HepG2 (cell line): ENCODE results near the gene DQX1. TPM values are rescaled to one million over a fixed set of nuclear protein-coding genes. Genes with fewer than 3 reads are reported as not detected.

ENCODE experiments used
- ATAC-seq: fragments of 200-7000 bp; cut with Tn5 transposase; 3 replicates; pipeline ENCODE4 v1.9.1; 2020; ENCODE audit warnings: mild to moderate bottlenecking, moderate library complexity
- BruUV-seq: library from RNA; stranded (reverse); fragments of 400-500 nt; replicated peaks from 2 replicates; lab custom pipeline; 2021; lab: Mats Ljungman, UMichigan
- CTCF ChIA-PET: fragments of 300-600 bp; formaldehyde crosslinking; extraction: SDS; loops from one replicate; lab custom pipeline; 2021; ENCODE audit warnings: low total read pairs, inconsistent platforms, low intra/inter-chr PET ratio; lab: Yijun Ruan, JAX
- POLR2A ChIA-PET: fragments of 350-600 bp; sonication (Branson Sonifier 250); formaldehyde crosslinking; loops from one replicate; lab custom pipeline; 2020; ENCODE audit warnings: antibody characterized with exemption, inconsistent platforms; lab: Yijun Ruan, JAX
- DNase-seq: peaks from one replicate; pipeline ENCODE4 v3.0.0-alpha.2; 2015; ENCODE audit warnings: low spot score
- FAIRE-seq: peaks from 3 replicates; lab custom pipeline; 2011; peaks lifted over from hg19 to GRCh38; lab: Jason Lieb, UNC
- H2AFZ ChIP-seq: one replicate; pipeline ENCODE4 v1.6.1; 2011; ENCODE audit warnings: low read length, inconsistent platforms
- H3K27ac ChIP-seq: fragments of 300-600 bp; 3 replicates; pipeline ENCODE4 v1.8.0; 2011; ENCODE audit warnings: mixed run types, mild to moderate bottlenecking, mixed read lengths, low read length, inconsistent platforms; ENCODE audit not compliant: insufficient read depth; ENCODE audit errors: extremely low read length
- H3K27me3 ChIP-seq, 2 experiments: fragments of 200-600 bp in 1 of 2; 2 replicates in 1 of 2; 3 replicates in 1 of 2; pipeline versions ENCODE4 v1.6.0 to v1.8.0; 2011; ENCODE audit warnings: low read length in 2 of 2, mild to moderate bottlenecking in 2 of 2, moderate library complexity in 2 of 2, inconsistent platforms in 1 of 2; ENCODE audit not compliant: insufficient read depth in 2 of 2, control insufficient read depth in 1 of 2
- H3K36me3 ChIP-seq, 2 experiments: fragments of 200-600 bp in 1 of 2; replicated peaks in 1 of 2; 2 replicates in 1 of 2; 3 replicates in 1 of 2; pipeline versions ENCODE4 v1.5.1 to v1.8.0; 2011; ENCODE audit warnings: low read length in 2 of 2, inconsistent platforms in 1 of 2; ENCODE audit not compliant: insufficient read depth in 2 of 2, control insufficient read depth in 1 of 2
- H3K4me1 ChIP-seq: 2 replicates; pipeline ENCODE4 v1.5.1; 2012; ENCODE audit warnings: low read length, inconsistent platforms; ENCODE audit not compliant: insufficient read depth
- H3K4me2 ChIP-seq: 2 replicates; pipeline ENCODE4 v1.6.0; 2011; ENCODE audit warnings: low read depth, low read length, inconsistent platforms
- H3K4me3 ChIP-seq, 3 experiments: fragments of 200-600 bp in 1 of 3; sonication (generic), shearing (Covaris generic) in 1 of 3; replicated peaks in 1 of 3; 2 replicates each; pipeline ENCODE4 v1.5.1; 2011 to 2016; ENCODE audit warnings: low read length in 3 of 3, inconsistent platforms in 2 of 3, low read depth in 2 of 3, mild to moderate bottlenecking in 2 of 3, control low read depth in 1 of 3, mixed read lengths in 1 of 3; ENCODE audit not compliant: insufficient read depth in 1 of 3
- H3K79me2 ChIP-seq: one replicate; pipeline ENCODE4 v1.6.1; 2011; ENCODE audit warnings: low read length, inconsistent platforms; ENCODE audit not compliant: insufficient read depth
- H3K9ac ChIP-seq: 2 replicates; pipeline ENCODE4 v1.6.0; 2011; ENCODE audit warnings: mild to moderate bottlenecking, low read depth, low read length, inconsistent platforms; ENCODE audit not compliant: insufficient read depth
- H3K9me3 ChIP-seq: 2 replicates; pipeline ENCODE4 v1.5.1; 2012; ENCODE audit warnings: mild to moderate bottlenecking, low read length
- H4K20me1 ChIP-seq: 2 replicates; pipeline ENCODE4 v1.6.0; 2011; ENCODE audit warnings: inconsistent platforms, mild to moderate bottlenecking, low read length, moderate library complexity; ENCODE audit not compliant: insufficient read depth
- CBX2 ChIP-seq, 2 experiments: fragments of 200-600 bp in 1 of 2; sonication (generic); formaldehyde crosslinking in 1 of 2; IDR thresholded peaks; 2 replicates each; pipeline versions ENCODE4 v1.7.0 to v1.8.1; 2018 to 2022; ENCODE audit warnings: low read depth in 2 of 2, low read length in 1 of 2, mild to moderate bottlenecking in 1 of 2, missing genetic modification reagents in 1 of 2
- ELF4 ChIP-seq: sonication (generic); formaldehyde crosslinking; IDR thresholded peaks from 2 replicates; pipeline ENCODE4 v1.5.0; 2020; ENCODE audit warnings: missing genetic modification reagents, mild to moderate bottlenecking, moderate library complexity, borderline replicate concordance
- MXI1 ChIP-seq: IDR thresholded peaks from 3 replicates; pipeline ENCODE4 v1.6.1; 2012; ENCODE audit warnings: low read depth, low read length, inconsistent platforms, borderline replicate concordance
- SKIL ChIP-seq: sonication (generic); formaldehyde crosslinking; IDR thresholded peaks from 2 replicates; pipeline ENCODE4 v1.8.0; 2022; ENCODE audit warnings: missing genetic modification reagents, mild to moderate bottlenecking, moderate library complexity, borderline replicate concordance
- ZBTB25 ChIP-seq: IDR thresholded peaks from 2 replicates; pipeline ENCODE4 v1.6.1; 2018; ENCODE audit warnings: missing genetic modification reagents
- ZKSCAN1 ChIP-seq: fragments of 150-350 bp; IDR thresholded peaks from 2 replicates; pipeline ENCODE4 v1.6.1; 2014; ENCODE audit warnings: low read length
- ZMYM4 ChIP-seq: sonication (generic); formaldehyde crosslinking; IDR thresholded peaks from 2 replicates; pipeline ENCODE4 v1.8.1; 2023; ENCODE audit warnings: mild to moderate bottlenecking, missing genetic modification reagents
- ZNF274 ChIP-seq: sonication (generic); formaldehyde crosslinking; IDR thresholded peaks from 2 replicates; pipeline ENCODE4 v1.5.1; 2020; ENCODE audit warnings: mild to moderate bottlenecking, missing genetic modification reagents
- ZNF350 ChIP-seq: sonication (generic); formaldehyde crosslinking; IDR thresholded peaks from 2 replicates; pipeline ENCODE4 v1.4.0; 2020; ENCODE audit warnings: mild to moderate bottlenecking, low read depth, missing genetic modification reagents, borderline replicate concordance
- ZNF557 ChIP-seq: sonication (generic); formaldehyde crosslinking; IDR thresholded peaks from 2 replicates; pipeline ENCODE4 v1.4.0; 2020; ENCODE audit warnings: missing genetic modification reagents
- WGBS: methylation state at CpG from one replicate; pipeline ENCODE4 v1.1.6; 2017; ENCODE audit warnings: low lambda C conversion rate; 5-methylcytosine and 5-hydroxymethylcytosine counted together
- in situ Hi-C: cut with HindIII; loops from 2 replicates; pipeline ENCODE4 v1.10.0; 2017; ENCODE audit warnings: low pct_unique_long_range_greater_than_20kb; ENCODE audit not compliant: extremely low pct_ligation_motif_present
- intact Hi-C: fragments of 100-400 bp; cut with micrococcal nuclease; formaldehyde crosslinking; loops from one replicate; pipeline ENCODE4 v1.10.0; 2022; ENCODE audit not compliant: unreplicated experiment
- polyA plus RNA-seq, 8 experiments: library from polyadenylated mRNA; depleted of rRNA in 3 of 8; stranded (reverse) in 7 of 8; unstranded in 1 of 8; fragments of >200 nt; fragmentation: Illumina TruSeq in 4 of 8; extraction: Trizol in 4 of 8; gene quantifications; 2 replicates each; pipeline versions ENCODE4 v1.2.1 to v1.2.3, GENCODE V29; 2011 to 2016; ENCODE audit warnings: low read depth in 4 of 8, missing spikeins in 1 of 8, mixed read lengths in 1 of 8; ENCODE audit not compliant: insufficient read depth in 1 of 8
- total RNA-seq, 5 experiments: library from RNA; depleted of rRNA; stranded (reverse); fragments of >200 nt; fragmentation: Illumina TruSeq; extraction: Trizol; gene quantifications; 2 replicates each; pipeline ENCODE4 v1.2.3, GENCODE V29; 2016; ENCODE audit warnings: low read depth in 1 of 5

The DQX1 gene
- total and polyA plus RNA-seq, 2 of the 13 experiments (the other 11 are each of a cell fraction or from before 2014, with no cell fraction given): 27.6 to 89.8 TPM

GRCh38 chr2:74530239-74531187 lies 4.5 kb upstream of the DQX1 start (continued):
- TF ChIP-seq SKIL: 0 out of 2 replicates have a peak, but pooled peaks have one; percentile 31
- TF ChIP-seq ZNF557: no peak
- TF ChIP-seq ZNF274 (CRISPR knock-in tag): no peak

- H3K36me3 ChIP-seq: peaks cover 19 to 33% of the 10 kb centered on the region in 2 experiments
- FAIRE-seq: peak; percentile 83
- H3K9me3 ChIP-seq: no peaks in the 10 kb centered on the region
- H3K4me2 ChIP-seq: peak within 1 kb of the TSS; percentile 94
- H3K4me1 ChIP-seq: peaks cover 55% of the 10 kb centered on the region
- intact Hi-C loops: loop anchor here (1.0 to 2.0 kb wide), 5 partner anchors 22 to 71 kb away; partner anchors contain the start of genes MRPL53, PCGF1, TTC31 and WBP1
- H3K79me2 ChIP-seq: peaks cover 43% of the 10 kb centered on the region
- H3K9ac ChIP-seq: peak within 1 kb of the TSS; percentile 99
- peak within 1 kb of the TSS; percentile 84 to 100 (median 100) for H3K4me3 ChIP-seq
- POLR2A ChIA-PET: interaction anchor here (0.6 to 5.9 kb wide), 27 partner anchors 9 to 351 kb away, joined by 3 to 93 read pairs (median 5); partner anchors contain the start of genes CCDC142, INO80B, LBX2 and LOXL3
- no peaks in the 10 kb centered on the region; a peak in 1 of 5 replicates for H3K27me3 ChIP-seq
- peak; percentile 90 for ATAC-seq
- in situ Hi-C loops: no loop called here
- 2% methylated on average over 34 of the region's 87 CpGs for WGBS
- H3K27ac ChIP-seq: peak within 1 kb of the TSS; percentile 95
- H4K20me1 ChIP-seq: no peaks in the 10 kb centered on the region
- no peak within 1 kb of the TSS for H2AFZ ChIP-seq
- no TSS peak for BruUV-seq
- CTCF ChIA-PET: interaction anchor here (1.5 to 1.9 kb wide), 2 partner anchors 23 to 46 kb away, joined by 3 to 5 read pairs; partner anchors contain the start of genes CCDC142, PCGF1 and TTC31
- DNase-seq: peak; percentile 98
- TF ChIP-seq ZMYM4 (CRISPR knock-in tag): peak; percentile 34; the same call in 1 of the 2 replicates
- TF ChIP-seq ZNF350 (CRISPR knock-in tag): peak; percentile 79; the same call in 1 of the 2 replicates
- TF ChIP-seq CBX2 (IDR thresholded peaks at IDR 0.05; ENCODE audit: low read depth, low read length): no peak
- TF ChIP-seq CBX2 (CRISPR knock-in tag; IDR thresholded peaks at IDR 0.05; ENCODE audit: low read depth): no peak
- no peak for TF ChIP-seq ZKSCAN1
- peak; percentile 86; the same call in 1 of the 2 replicates for TF ChIP-seq ELF4 (CRISPR knock-in tag)
- TF ChIP-seq MXI1: peak; percentile 93; the same call in 2 of the 3 replicates
- peak; percentile 87; the same call in 1 of the 2 replicates for TF ChIP-seq ZBTB25 (CRISPR knock-in tag)
These were observed 3.6 kb upstream of the DQX1 start, which contains the start of the genes AUP1 and HTRA2 for GRCh38 chr2:74529357-74530238. Gene AUP1, minus strand, starts transcription at chr2:74529706. Its CDS starts 77 bp downstream, at chr2:74529629. Gene HTRA2, plus strand, starts transcription at chr2:74529933. Its CDS starts 74 bp downstream, at chr2:74530007.
